K562 (cell line): Measurements from ENCODE around the gene SERPIND1. TPM values are rescaled to one million over a fixed set of nuclear protein-coding genes. Genes with fewer than 3 reads are reported as not detected.
A peak's percentile ranks its signal among the peaks of the same experiment; 100 is the strongest.

Source experiments
- CHD2 ChIP-seq: IDR thresholded peaks from 2 replicates; pipeline ENCODE4 v1.6.1; 2011; ENCODE audit warnings: low read depth, low read length
- E2F8 ChIP-seq: fragments of 450-650 bp; IDR thresholded peaks from 2 replicates; pipeline ENCODE4 v1.7.1; 2018; ENCODE audit warnings: mild to moderate bottlenecking, low read depth; ENCODE audit not compliant: partially characterized antibody
- HDGF ChIP-seq: fragments of 450-650 bp; IDR thresholded peaks from 2 replicates; pipeline ENCODE4 v1.6.1; 2016
- MGA ChIP-seq: fragments of 450-650 bp; IDR thresholded peaks from 2 replicates; pipeline ENCODE4 v1.6.1; 2016; ENCODE audit warnings: mild to moderate bottlenecking, moderate library complexity
- MTA3 ChIP-seq: fragments of 450-650 bp; formaldehyde crosslinking; IDR thresholded peaks from 2 replicates; pipeline ENCODE4 v1.6.1; 2017; ENCODE audit warnings: mild to moderate bottlenecking, borderline replicate concordance
- PCBP1 ChIP-seq: fragments of 200-400 bp; formaldehyde crosslinking; IDR thresholded peaks from 2 replicates; pipeline ENCODE4 v1.6.1; 2018; ENCODE audit warnings: mild to moderate bottlenecking, low read depth, low read length; ENCODE audit not compliant: poor library complexity, severe bottlenecking
- POLR2AphosphoS2 ChIP-seq: IDR thresholded peaks from 2 replicates; pipeline ENCODE4 v1.6.1; 2012; ENCODE audit warnings: low read length, improper control_type of control experiment
- POLR2H ChIP-seq: IDR thresholded peaks from 2 replicates; pipeline ENCODE4 v1.6.1; 2016; ENCODE audit warnings: missing genetic modification characterization, low read depth, mild to moderate bottlenecking, control low read depth, missing compliant biosample characterization, moderate library complexity
- SIX5 ChIP-seq, 2 experiments: IDR thresholded peaks; 2 replicates each; pipeline ENCODE4 v1.6.1; 2011; ENCODE audit warnings: low read length in 2 of 2, borderline replicate concordance in 1 of 2, low read depth in 1 of 2, mild to moderate bottlenecking in 1 of 2, moderate library complexity in 1 of 2; ENCODE audit not compliant: insufficient read depth in 1 of 2
- SOX6 ChIP-seq: fragments of 450-650 bp; IDR thresholded peaks from 2 replicates; pipeline ENCODE4 v1.6.1; 2014; ENCODE audit warnings: mild to moderate bottlenecking
- ZNF740 ChIP-seq, 3 experiments: fragments of 200-800 bp in 1 of 3; sonication (Bioruptor generic) in 1 of 3; sonication (generic) in 1 of 3; formaldehyde crosslinking in 1 of 3; IDR thresholded peaks; 2 replicates each; pipeline versions ENCODE4 v1.6.1 to v1.8.0; 2016 to 2022; ENCODE audit warnings: mild to moderate bottlenecking in 2 of 3, missing compliant biosample characterization in 2 of 3, missing genetic modification characterization in 2 of 3, missing genetic modification reagents in 1 of 3
- ZNF77 ChIP-seq: fragments of 250-450 bp; sonication (Bioruptor Pico); IDR thresholded peaks from 2 replicates; pipeline ENCODE4 v1.5.0; 2020
- polyA plus RNA-seq, 8 experiments: library from polyadenylated mRNA; depleted of rRNA in 4 of 8; stranded (reverse) in 5 of 8; unstranded in 3 of 8; fragments of >200 nt; fragmentation: Nextera tagmentation in 2 of 8; fragmentation: Illumina TruSeq in 1 of 8; extraction: Ambion mirVana in 2 of 8; extraction: Trizol in 1 of 8; gene quantifications; 2 replicates each; pipeline versions ENCODE4 v1.2.1 to v1.2.3, GENCODE V29; 2011 to 2014; ENCODE audit warnings: inconsistent platforms in 1 of 8, missing spikeins in 1 of 8
- total RNA-seq, 7 experiments: library from RNA; depleted of rRNA in 6 of 7; stranded (reverse); fragments of >200 nt in 6 of 7; fragmentation: Illumina TruSeq in 2 of 7; extraction: Trizol in 2 of 7; gene quantifications; 2 replicates each; pipeline versions ENCODE4 v1.2.1 to v1.2.3, GENCODE V29; 2011 to 2021; ENCODE audit warnings: low replicate concordance in 1 of 7

SERPIND1 gene
- total and polyA plus RNA-seq, 9 of the 15 experiments (the other 6 are each of a cell fraction or from before 2014, with no cell fraction given) = 0.04 to 0.11 (median 0.09) TPM; not detected in 6

GRCh38 chr22:20760084-20760483 is 13.8 kb upstream of the SERPIND1 start (continued):
- TF ChIP-seq SOX6 (no peak), POLR2H (tag) (peak; percentile 31; the same call in 1 of the 2 replicates), ZNF77 (0 out of 2 replicates have a peak, but pooled peaks have one; percentile 66), MGA (no peak), POLR2AphosphoS2 (no peak), ZNF740 (CRISPR knock-in tag; IDR thresholded peaks at IDR 0.05) (no peak), ZNF740 (tag; IDR thresholded peaks at IDR 0.05) (no peak), CHD2 (no peak), SIX5 (IDR thresholded peaks at IDR 0.05; ENCODE audit: borderline replicate concordance in 1 of 2, insufficient read depth in 1 of 2, low read depth in 1 of 2, low read length in 2 of 2) (no peak), MTA3 (no peak), E2F8 (no peak), HDGF (no peak), PCBP1 (no peak)
